ENCODE data around the gene SCEL. TPM values are rescaled to one million over a fixed set of nuclear protein-coding genes. Genes with fewer than 3 reads are reported as not detected.
A peak's percentile ranks its signal among the peaks of the same experiment; 100 is the strongest.

SCEL gene, protein sequence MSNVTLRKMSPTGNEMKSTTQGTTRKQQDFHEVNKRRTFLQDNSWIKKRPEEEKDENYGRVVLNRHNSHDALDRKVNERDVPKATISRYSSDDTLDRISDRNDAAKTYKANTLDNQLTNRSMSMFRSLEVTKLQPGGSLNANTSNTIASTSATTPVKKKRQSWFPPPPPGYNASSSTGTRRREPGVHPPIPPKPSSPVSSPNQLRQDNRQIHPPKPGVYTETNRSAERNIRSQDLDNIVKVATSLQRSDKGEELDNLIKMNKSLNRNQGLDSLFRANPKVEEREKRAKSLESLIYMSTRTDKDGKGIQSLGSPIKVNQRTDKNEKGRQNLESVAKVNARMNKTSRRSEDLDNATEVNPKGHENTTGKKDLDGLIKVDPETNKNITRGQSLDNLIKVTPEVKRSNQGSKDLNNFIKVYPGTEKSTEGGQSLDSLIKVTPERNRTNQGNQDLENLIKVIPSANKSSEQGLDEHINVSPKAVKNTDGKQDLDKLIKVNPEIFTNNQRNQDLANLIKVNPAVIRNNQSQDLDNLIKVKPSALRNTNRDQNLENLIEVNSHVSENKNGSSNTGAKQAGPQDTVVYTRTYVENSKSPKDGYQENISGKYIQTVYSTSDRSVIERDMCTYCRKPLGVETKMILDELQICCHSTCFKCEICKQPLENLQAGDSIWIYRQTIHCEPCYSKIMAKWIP
- total RNA-seq (3.3 and 5.4 TPM in 2 replicates), polyA plus RNA-seq (2.4 and 5.8 TPM in 2 replicates)

DNA sequence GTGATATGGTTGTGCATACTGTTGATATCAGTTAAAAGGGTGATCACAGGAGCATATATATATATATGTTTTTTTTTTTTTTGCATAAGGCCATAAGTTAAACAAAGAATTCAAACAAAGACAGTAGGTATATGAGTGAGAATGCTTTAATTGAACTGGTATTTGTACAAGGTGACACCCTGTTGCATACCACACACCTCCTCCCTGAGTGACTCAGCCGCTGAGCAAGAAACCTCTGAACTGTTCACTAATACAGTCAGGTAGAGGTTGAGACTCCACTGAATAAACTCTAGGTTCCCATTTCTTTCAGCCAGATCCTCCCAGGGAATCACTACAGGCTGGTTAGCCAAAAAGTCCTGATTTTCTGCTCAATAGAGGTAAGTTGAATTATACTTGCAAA lies at the start of gene SCEL:
SCEL (plus strand) TSS at position 259 of the 400 bp plus-strand sequence. CDS start 20,170 bp downstream, outside the sequence.
- Histone ChIP-seq H3K27me3 (no peaks in the 10 kb centered on the region), H3K36me3 (replicated peaks; ENCODE audit: insufficient read depth, low read depth) (no peaks in the 10 kb centered on the region), H3K27ac (peak within 1 kb of the TSS; percentile 45), H3K4me3 (no peak within 1 kb of the TSS), H2AFZ (no peak within 1 kb of the TSS), H3K4me1 (ENCODE audit: insufficient read depth) (no peaks in the 10 kb centered on the region), H3K9me2 (replicated peaks; ENCODE audit: insufficient read depth) (no peaks in the 10 kb centered on the region), H3K4me2 (peak within 1 kb of the TSS; percentile 21), H3K9me3 (ENCODE audit: low read depth) (no peaks in the 10 kb centered on the region), H3K79me2 (no peaks in the 10 kb centered on the region), H4K20me1 (ENCODE audit: insufficient read depth, poor library complexity, severe bottlenecking) (no peaks in the 10 kb centered on the region)
- TF ChIP-seq, protein P1, sequence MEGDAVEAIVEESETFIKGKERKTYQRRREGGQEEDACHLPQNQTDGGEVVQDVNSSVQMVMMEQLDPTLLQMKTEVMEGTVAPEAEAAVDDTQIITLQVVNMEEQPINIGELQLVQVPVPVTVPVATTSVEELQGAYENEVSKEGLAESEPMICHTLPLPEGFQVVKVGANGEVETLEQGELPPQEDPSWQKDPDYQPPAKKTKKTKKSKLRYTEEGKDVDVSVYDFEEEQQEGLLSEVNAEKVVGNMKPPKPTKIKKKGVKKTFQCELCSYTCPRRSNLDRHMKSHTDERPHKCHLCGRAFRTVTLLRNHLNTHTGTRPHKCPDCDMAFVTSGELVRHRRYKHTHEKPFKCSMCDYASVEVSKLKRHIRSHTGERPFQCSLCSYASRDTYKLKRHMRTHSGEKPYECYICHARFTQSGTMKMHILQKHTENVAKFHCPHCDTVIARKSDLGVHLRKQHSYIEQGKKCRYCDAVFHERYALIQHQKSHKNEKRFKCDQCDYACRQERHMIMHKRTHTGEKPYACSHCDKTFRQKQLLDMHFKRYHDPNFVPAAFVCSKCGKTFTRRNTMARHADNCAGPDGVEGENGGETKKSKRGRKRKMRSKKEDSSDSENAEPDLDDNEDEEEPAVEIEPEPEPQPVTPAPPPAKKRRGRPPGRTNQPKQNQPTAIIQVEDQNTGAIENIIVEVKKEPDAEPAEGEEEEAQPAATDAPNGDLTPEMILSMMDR (IDR thresholded peaks at IDR 0.05; ENCODE audit: poor library complexity) = no peak
- TF ChIP-seq EZH2phosphoT487 (IDR thresholded peaks at IDR 0.05; ENCODE audit: low read depth, severe bottlenecking, unreplicated experiment) (no peak), EZH2 (IDR thresholded peaks at IDR 0.05; ENCODE audit: borderline replicate concordance) (no peak)
- 27% methylated on average over 1 of the region's 1 CpG for whole genome bisulfite sequencing (ENCODE audit: low lambda C conversion rate, missing lambda C conversion rate)
- DNase-seq (ENCODE audit: low spot score) = peak; percentile 35

DNA sequence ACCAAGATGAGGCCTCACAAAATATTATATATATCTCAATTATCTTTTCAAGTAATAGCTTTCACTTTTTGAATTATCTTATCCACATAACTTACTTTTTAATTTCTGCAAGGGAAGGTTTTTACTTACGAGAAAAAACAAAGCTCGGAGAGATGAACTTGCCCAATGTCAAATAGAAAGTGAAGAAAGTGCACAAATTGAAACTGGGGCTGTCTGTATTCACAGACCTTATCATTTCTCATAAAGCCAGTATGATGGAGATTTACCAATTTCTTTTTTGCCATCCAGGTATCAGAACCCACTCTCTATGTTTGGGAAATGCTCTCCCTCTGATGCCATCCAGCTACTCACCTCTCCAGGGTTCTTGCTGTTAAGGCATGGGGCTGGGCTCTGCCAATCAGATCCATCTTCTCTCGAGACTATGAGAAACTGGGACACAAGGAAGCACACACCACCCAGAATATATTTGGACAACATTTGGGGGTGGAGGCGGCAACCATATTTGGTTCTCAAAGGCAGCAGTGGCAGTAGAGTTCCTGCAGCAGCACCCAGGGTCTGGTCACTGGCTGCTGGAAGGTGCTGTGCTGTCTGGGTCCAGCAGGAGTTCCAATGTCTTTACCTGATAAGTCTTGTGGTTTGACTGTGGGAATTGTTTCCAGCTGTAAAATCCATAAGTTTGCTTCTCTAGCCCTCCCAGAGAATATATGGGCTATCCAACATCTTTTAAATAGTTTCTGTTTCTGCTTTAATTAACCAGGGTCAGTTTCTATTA lies 45.8 kb upstream of the SCEL start:
- Histone ChIP-seq H3K4me2 (no peak overlapping the region), H3K27ac (no peak overlapping the region), H2AFZ (no peak overlapping the region), H3K9me3 (ENCODE audit: low read depth) (no peaks in the 10 kb centered on the region), H3K9me2 (replicated peaks; ENCODE audit: insufficient read depth) (no peaks in the 10 kb centered on the region), H3K27me3 (no peaks in the 10 kb centered on the region), H3K4me1 (ENCODE audit: insufficient read depth) (no peaks in the 10 kb centered on the region), H3K79me2 (no peaks in the 10 kb centered on the region), H3K4me3 (no peak overlapping the region), H4K20me1 (ENCODE audit: insufficient read depth, poor library complexity, severe bottlenecking) (no peaks in the 10 kb centered on the region), H3K36me3 (replicated peaks; ENCODE audit: insufficient read depth, low read depth) (no peaks in the 10 kb centered on the region)
- WGBS (ENCODE audit: low lambda C conversion rate, missing lambda C conversion rate) = 86% methylated on average over 4 of the region's 4 CpGs
- DNase-seq (ENCODE audit: low spot score) = no peak
- TF ChIP-seq EZH2phosphoT487 (IDR thresholded peaks at IDR 0.05; ENCODE audit: low read depth, severe bottlenecking, unreplicated experiment) = no peak
- no peak for TF ChIP-seq EZH2 (IDR thresholded peaks at IDR 0.05; ENCODE audit: borderline replicate concordance)
- TF ChIP-seq, protein P1 (IDR thresholded peaks at IDR 0.05; ENCODE audit: poor library complexity) = no peak

DNA sequence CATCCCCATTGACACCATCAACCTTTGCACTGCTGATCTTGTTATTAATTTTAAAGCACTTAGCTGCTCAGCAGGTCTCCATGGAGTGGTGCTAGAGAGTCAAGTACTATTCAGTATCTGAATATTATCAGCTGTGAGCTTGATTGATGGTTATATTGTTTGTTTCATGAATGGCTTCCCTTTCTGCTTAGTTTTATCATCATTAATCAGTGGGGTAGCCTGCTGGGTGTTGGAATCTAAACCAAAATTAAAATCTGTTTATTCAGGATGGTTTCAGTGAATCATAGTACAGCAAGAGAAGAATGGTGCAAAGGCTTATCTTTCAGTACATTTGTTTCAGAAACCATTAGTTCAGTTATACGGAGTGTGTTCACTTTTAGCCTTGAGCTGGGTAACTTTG lies 42.5 kb upstream of the SCEL start:
- Histone ChIP-seq H3K27me3 (no peaks in the 10 kb centered on the region), H3K79me2 (no peaks in the 10 kb centered on the region), H3K9me2 (replicated peaks; ENCODE audit: insufficient read depth) (no peaks in the 10 kb centered on the region), H3K36me3 (replicated peaks; ENCODE audit: insufficient read depth, low read depth) (no peaks in the 10 kb centered on the region), H3K4me3 (no peak overlapping the region), H2AFZ (no peak overlapping the region), H3K27ac (no peak overlapping the region), H3K9me3 (ENCODE audit: low read depth) (no peaks in the 10 kb centered on the region), H3K4me2 (no peak overlapping the region), H4K20me1 (ENCODE audit: insufficient read depth, poor library complexity, severe bottlenecking) (no peaks in the 10 kb centered on the region), H3K4me1 (ENCODE audit: insufficient read depth) (no peaks in the 10 kb centered on the region)
- WGBS (ENCODE audit: low lambda C conversion rate, missing lambda C conversion rate) = 50% methylated on average over 1 of the region's 1 CpG
- DNase-seq (ENCODE audit: low spot score) = peak; percentile 47
- TF ChIP-seq, protein P1 (IDR thresholded peaks at IDR 0.05; ENCODE audit: poor library complexity) = peak; percentile 60
- no peak for TF ChIP-seq EZH2 (IDR thresholded peaks at IDR 0.05; ENCODE audit: borderline replicate concordance)

All from hepatocyte (in vitro differentiated cells).